Medulla oblongata (tissue), 1 donor: Measurements from ENCODE around the gene SLC16A2.

Source experiments
- DNase-seq: peaks from one replicate; pipeline ENCODE4 v3.0.0-alpha.2; 2015; ENCODE audit errors: extremely low spot score

Gene SLC16A2

DNA sequence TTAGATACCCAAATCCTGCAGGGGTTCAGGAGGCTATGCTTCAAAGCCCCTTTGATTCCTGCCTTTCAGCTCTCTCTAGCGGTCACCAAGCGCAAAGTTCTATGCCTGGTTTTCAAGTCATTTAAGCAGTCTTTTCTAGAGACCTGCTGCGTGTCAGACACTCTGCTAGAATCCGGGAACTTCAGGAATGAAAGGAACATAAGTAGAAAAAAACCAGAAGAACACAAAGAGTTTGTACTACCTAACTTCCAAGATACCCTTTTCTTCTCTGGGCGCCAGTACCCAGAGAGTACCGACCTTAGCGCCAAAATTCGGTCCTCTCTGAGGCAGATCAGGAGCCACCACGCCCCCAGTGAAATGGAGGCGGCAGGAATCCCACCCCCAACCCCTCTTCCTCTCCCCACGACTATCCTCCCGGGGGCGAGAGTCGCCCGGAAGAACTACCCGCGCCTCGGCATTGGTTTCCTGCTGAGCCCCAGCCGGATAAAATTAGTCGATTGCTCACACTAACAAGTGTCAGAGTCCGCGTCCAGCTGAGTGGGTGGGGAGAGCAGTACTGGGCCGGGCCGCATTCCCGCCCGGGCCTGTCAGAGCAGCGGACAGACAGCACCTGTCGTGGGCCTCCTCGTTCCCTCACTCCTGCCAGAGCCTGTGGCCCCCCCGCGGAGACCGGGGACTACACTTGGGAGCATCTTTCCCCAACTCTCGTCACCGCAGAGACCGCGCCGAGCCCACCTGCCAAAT, 114.3 kb downstream of the SLC16A2 start:
- DNase-seq: peak; percentile 73

- peak; percentile 62 for DNase-seq
Measured at GRCh38 chrX:74536152-74536831, 115.0 kb downstream of the SLC16A2 start.

- no peak for DNase-seq
Measured at GRCh38 chrX:74536832-74537371, 115.6 kb downstream of the SLC16A2 start.

DNA sequence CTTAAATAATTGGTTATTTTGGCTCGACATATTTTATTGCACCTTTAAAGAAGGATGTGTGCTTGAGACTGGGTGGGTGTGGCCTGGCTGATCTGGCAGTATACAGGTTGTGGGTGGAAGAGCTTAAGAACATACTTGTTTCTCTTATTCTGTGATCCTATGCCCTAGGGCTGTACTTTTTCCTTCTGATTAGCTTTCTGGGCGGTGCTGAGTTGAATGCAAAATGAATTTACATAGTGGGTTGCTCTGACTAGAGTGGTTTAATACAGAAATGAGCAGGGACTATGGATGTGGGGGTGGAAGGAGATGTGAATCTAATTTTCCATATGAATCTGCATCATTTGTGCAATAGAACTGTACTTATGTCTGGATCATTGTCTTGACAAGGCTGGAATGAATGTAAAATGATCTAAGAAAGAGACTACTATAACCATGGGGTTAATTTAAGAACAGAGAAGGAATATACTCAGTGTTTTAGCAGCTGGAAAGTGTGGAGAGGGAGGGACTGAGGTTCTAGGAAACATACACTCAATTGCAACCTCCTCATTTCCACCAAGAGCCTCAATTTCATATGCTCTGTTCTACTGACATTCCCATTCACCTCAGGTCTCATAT, 119.4 kb downstream of the SLC16A2 start:
- DNase-seq: no peak

DNA sequence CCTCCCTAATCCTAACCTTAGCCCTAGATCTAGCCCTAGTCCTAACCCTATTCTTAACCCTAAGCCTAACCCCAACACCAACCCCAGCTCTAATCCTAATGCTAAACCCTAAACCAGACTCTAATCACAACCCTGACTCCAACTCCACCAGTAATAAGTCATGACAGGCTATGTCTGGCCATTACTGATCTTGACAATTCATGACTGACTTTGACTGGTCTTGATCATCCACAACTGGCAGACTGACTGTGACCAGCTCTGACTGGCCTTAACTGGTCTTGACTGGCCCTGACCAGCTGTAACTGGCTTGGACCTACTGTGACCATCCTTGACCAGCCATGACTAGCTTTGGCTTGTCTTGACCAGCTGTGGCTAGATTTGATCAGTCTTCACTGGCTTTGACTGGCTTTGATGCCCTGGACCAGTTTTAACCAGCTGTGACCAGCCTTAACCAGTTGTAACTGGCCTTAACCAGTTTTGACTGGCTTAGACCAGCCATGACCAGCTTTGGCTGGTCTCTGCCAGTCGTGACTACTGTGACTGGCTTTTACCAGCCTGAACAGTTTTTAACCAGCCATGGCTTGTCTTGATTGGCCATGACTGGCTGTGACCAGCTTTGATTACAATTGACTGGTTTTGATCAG, 124.7 kb downstream of the SLC16A2 start:
- DNase-seq: no peak

- no peak for DNase-seq
Measured at GRCh38 chrX:74546984-74547383, 125.7 kb downstream of the SLC16A2 start.

DNA sequence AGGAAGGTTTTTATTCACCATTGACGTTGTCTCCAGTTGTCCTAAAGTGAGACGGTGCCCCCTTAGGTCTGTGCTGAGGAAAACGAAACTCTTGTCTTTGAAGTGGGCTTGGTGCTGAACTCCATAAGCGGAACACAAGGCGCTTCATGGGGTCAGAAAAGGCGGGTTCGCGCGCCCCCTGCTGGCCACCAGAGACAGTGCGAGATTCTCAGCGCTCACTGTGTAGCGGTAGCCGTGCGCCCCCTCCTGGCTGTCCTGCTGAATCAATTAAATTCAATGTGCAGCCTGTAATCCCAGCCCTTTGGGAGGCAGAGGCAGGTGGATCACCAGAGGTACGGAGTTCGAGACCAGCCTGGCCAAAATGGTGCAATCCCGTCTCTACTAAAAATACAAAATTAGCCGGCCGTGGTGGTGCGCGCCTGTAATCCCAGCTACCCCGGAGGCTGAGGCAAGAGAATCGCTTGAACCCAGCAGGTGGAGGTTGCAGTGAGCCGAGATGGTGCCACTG, 129.1 kb downstream of the SLC16A2 start:
- peak; percentile 78 for DNase-seq

DNA sequence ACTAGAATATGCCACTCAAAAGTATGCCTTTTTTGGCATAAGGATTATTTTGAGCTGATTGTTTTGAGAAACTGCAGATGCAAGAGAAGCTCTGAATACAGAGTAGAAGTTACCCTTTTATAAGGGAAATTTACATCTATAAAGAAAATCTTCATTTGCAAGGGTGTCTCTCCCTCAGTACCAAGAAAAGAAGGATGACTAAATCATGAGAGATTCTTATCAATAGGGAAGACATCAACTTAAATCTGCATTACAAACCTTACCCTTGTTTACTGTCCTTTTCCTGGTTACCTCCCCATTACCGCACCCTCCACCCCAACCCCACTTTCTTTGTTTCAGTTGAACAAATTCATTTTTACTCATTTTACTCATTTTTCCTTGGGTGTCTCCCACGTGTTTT, 130.6 kb downstream of the SLC16A2 start:
- DNase-seq: no peak

GRCh38 chrX:74557378-74557777, 136.1 kb downstream of the SLC16A2 start:
- DNase-seq: no peak

GRCh38 chrX:74578137-74578536, 156.8 kb downstream of the SLC16A2 start:
- no peak for DNase-seq

DNA sequence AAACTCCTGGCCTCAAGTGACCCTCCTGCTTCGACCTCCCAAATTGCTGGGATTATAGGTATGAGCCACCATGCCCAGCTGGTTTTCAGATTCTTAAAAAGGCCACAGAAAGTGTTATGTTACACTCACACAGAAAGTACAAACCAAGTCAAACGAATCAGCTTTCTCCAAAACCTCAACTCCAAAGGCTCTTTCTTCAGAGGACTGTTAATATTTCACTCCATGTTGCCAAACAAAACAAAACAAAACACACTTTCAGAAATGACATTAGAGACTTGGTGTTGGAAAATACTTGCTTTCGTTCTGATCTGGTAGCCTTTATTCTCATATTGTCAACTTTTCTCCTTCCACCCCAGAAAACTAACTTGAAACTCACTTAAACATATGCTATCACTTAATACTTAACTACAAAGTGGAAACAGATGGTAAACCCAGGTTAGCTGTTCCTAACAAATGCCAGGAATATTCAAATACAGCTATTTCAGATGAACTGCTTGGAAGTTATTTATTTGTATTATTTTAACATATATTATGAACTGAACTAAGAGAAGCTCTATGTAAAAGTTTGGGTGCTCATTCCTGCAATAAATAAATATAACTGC, 158.4 kb downstream of the SLC16A2 start:
- DNase-seq: no peak
